AG04450 (cell line): ENCODE data around the gene TMEM120A. TPM values are rescaled to one million over a fixed set of nuclear protein-coding genes. Genes with fewer than 3 reads are reported as not detected.
"Not testable (repeated sequence)": the region's sequence is repeated elsewhere in the genome, so short reads cannot be mapped to it uniquely, and the experiment has no call there.

Experiments
- CTCF ChIA-PET: fragments of 300-600, 350-600 bp; formaldehyde crosslinking; extraction: SDS; loops from one replicate; lab custom pipeline; 2022; ENCODE audit warnings: antibody characterized with exemption, inconsistent platforms; lab: Charles Lee
- POLR2A ChIA-PET: fragments of 350-600 bp; formaldehyde crosslinking; extraction: SDS; loops from one replicate; lab custom pipeline; 2021; ENCODE audit warnings: antibody characterized with exemption, inconsistent platforms; lab: Yijun Ruan, JAX
- DNase-seq: peaks from one replicate; pipeline ENCODE4 v3.0.0-alpha.2; 2011; ENCODE audit warnings: low read depth, low spot score
- H3K27ac ChIP-seq: one replicate; pipeline ENCODE4 v1.5.1; 2012; ENCODE audit warnings: low read depth, low read length, control low read depth
- H3K27me3 ChIP-seq: one replicate; pipeline ENCODE4 v1.6.0; 2012; ENCODE audit warnings: low read length; ENCODE audit not compliant: control insufficient read depth, insufficient read depth
- H3K4me3 ChIP-seq: 2 replicates; pipeline ENCODE4 v1.5.1; 2011; ENCODE audit warnings: mild to moderate bottlenecking, low read depth, low read length, control low read depth
- H3K9me3 ChIP-seq: 2 replicates; pipeline ENCODE4 v1.5.1; 2012; ENCODE audit warnings: low read length; ENCODE audit not compliant: control insufficient read depth, insufficient read depth
- CTCF ChIP-seq: IDR thresholded peaks from 2 replicates; pipeline ENCODE4 v1.5.1; 2011; ENCODE audit warnings: low read depth, low read length, control low read depth, inconsistent platforms
- polyA minus RNA-seq: library from RNA; depleted of rRNA, polyadenylated mRNA; stranded (reverse); fragments of >200 nt; gene quantifications from 2 replicates; pipeline ENCODE4 v1.2.3, GENCODE V29; 2011; rRNA and poly(A)+ RNA removed
- polyA plus RNA-seq: library from polyadenylated mRNA; depleted of rRNA; stranded (reverse); fragments of >200 nt; gene quantifications from 2 replicates; pipeline ENCODE4 v1.2.3, GENCODE V29; 2011; rRNA removed

The TMEM120A gene
- polyA plus RNA-seq (46.3 and 59.1 TPM in 2 replicates), polyA minus RNA-seq (61.0 and 64.2 TPM in 2 replicates)

GRCh38 chr7:75994388-75995051 lies at the start of gene TMEM120A:
TSS of gene TMEM120A (minus strand) at chr7:75994595. CDS start at chr7:75994570, 25 bp downstream.
- Histone ChIP-seq H3K9me3 (no peaks in the 10 kb centered on the region; the same call in 1 of the 2 replicates), H3K27me3 (no peaks in the 10 kb centered on the region), H3K4me3 (peak within 1 kb of the TSS; percentile 74), H3K27ac (no peak within 1 kb of the TSS)
- TF ChIP-seq CTCF = peak; percentile 14; the same call in 1 of the 2 replicates
- ChIA-PET CTCF (interaction anchor here (0.6 to 0.8 kb wide), 4 partner anchors 26 to 1648 kb away, joined by 3 to 5 read pairs (median 4); no protein-coding TSS in a partner anchor), POLR2A (no interaction called here)
- DNase-seq = peak; percentile 70

GRCh38 chr7:76040126-76040525 lies 45.7 kb upstream of the TMEM120A start:
- H3K9me3 ChIP-seq = no peaks in the 10 kb centered on the region
- no peak for DNase-seq
- POLR2A ChIA-PET = no interaction called here
- H3K27ac ChIP-seq = no peak overlapping the region
- TF ChIP-seq CTCF = no peak
- no peaks in the 10 kb centered on the region for H3K27me3 ChIP-seq
- CTCF ChIA-PET = interaction anchor here (2.3 kb wide), 1 partner anchor 20 kb away, joined by 10 read pairs; no protein-coding TSS in a partner anchor
- no peak overlapping the region for H3K4me3 ChIP-seq

GRCh38 chr7:76037310-76037709 lies 42.9 kb upstream of the TMEM120A start:
- CTCF ChIA-PET = interaction anchor here (1.1 kb wide), 2 partner anchors 17 to 26 kb away, joined by 3 to 6 read pairs; no protein-coding TSS in a partner anchor
- H3K4me3 ChIP-seq = no peak overlapping the region
- peak; percentile 13 for DNase-seq
- H3K9me3 ChIP-seq = no peaks in the 10 kb centered on the region
- H3K27ac ChIP-seq = peak overlapping the region; percentile 24
- POLR2A ChIA-PET = interaction anchor here (1.0 kb wide), 1 partner anchor 10 kb away, joined by 4 read pairs; the partner anchor contains the start of genes MDH2 and STYXL1
- TF ChIP-seq CTCF = no peak
- no peaks in the 10 kb centered on the region for H3K27me3 ChIP-seq

GRCh38 chr7:76031964-76032363 lies 37.6 kb upstream of the TMEM120A start:
- DNase-seq = no peak
- TF ChIP-seq CTCF = no peak
- POLR2A ChIA-PET = no interaction called here
- CTCF ChIA-PET = interaction anchor here (1.7 kb wide), 1 partner anchor 11 kb away, joined by 8 read pairs; no protein-coding TSS in a partner anchor
- H3K9me3 ChIP-seq = no peaks in the 10 kb centered on the region
- H3K27ac ChIP-seq = no peak overlapping the region
- H3K27me3 ChIP-seq = no peaks in the 10 kb centered on the region
- no peak overlapping the region for H3K4me3 ChIP-seq

- DNase-seq, H3K27me3 ChIP-seq, H3K4me3 ChIP-seq, POLR2A ChIA-PET, H3K27ac ChIP-seq, H3K9me3 ChIP-seq: not testable (repeated sequence)
- CTCF ChIA-PET = interaction anchor here (1.4 to 1.7 kb wide), 2 partner anchors 9 to 284 kb away, joined by 7 to 9 read pairs; no protein-coding TSS in a partner anchor
These were observed 35.3 kb upstream of the TMEM120A start for GRCh38 chr7:76029682-76030081.
